Panc1 (cell line): ENCODE data around the gene GLIPR1L1. TPM values are rescaled to one million over a fixed set of nuclear protein-coding genes. Genes with fewer than 3 reads are reported as not detected.

Experiments used
- ATAC-seq: fragments of 200-7000 bp; cut with Tn5 transposase; 2 replicates; pipeline ENCODE4 v1.9.1; 2020; ENCODE audit warnings: mild to moderate bottlenecking, moderate library complexity
- BruUV-seq: library from RNA; stranded (reverse); fragments of 400-500 nt; replicated peaks from 2 replicates; lab custom pipeline; 2021; lab: Mats Ljungman, UMichigan
- CTCF ChIA-PET: fragments of 300-600 bp; sonication (Branson Sonifier 250); formaldehyde crosslinking; loops from one replicate; lab custom pipeline; 2022; ENCODE audit warnings: antibody characterized with exemption; lab: Charles Lee
- POLR2A ChIA-PET: fragments of 300-600 bp; sonication (Branson Sonifier 250); formaldehyde crosslinking; loops from one replicate; lab custom pipeline; 2022; ENCODE audit warnings: antibody characterized with exemption; lab: Charles Lee
- DNase-seq: peaks from one replicate; pipeline ENCODE4 v3.0.0-alpha.2; 2010; ENCODE audit warnings: low read depth, low spot score
- H3K27ac ChIP-seq: 2 replicates; pipeline ENCODE4 v1.5.1; 2011; ENCODE audit warnings: mild to moderate bottlenecking, low read length, inconsistent platforms
- H3K27me3 ChIP-seq: fragments of 200-500 bp; sonication (Bioruptor generic); 2 replicates; pipeline ENCODE4 v1.6.0; 2014; ENCODE audit warnings: low read length, inconsistent platforms; ENCODE audit not compliant: control insufficient read depth, insufficient read depth
- H3K36me3 ChIP-seq: fragments of 200-500 bp; sonication (Bioruptor generic); 2 replicates; pipeline ENCODE4 v1.5.1; 2014; ENCODE audit warnings: inconsistent platforms, mild to moderate bottlenecking, low read length, moderate library complexity; ENCODE audit not compliant: control insufficient read depth, insufficient read depth
- H3K4me1 ChIP-seq: 2 replicates; pipeline ENCODE4 v1.5.1; 2011; ENCODE audit warnings: inconsistent platforms, mild to moderate bottlenecking, low read length, moderate library complexity; ENCODE audit not compliant: control insufficient read depth, insufficient read depth
- H3K4me3 ChIP-seq, 2 experiments: 2 replicates each; pipeline ENCODE4 v1.5.1; 2011 to 2012; ENCODE audit warnings: low read depth in 2 of 2, low read length in 2 of 2, mild to moderate bottlenecking in 2 of 2, inconsistent platforms in 1 of 2, moderate library complexity in 1 of 2
- H3K9me3 ChIP-seq: fragments of 200-500 bp; sonication (Bioruptor generic); 2 replicates; pipeline ENCODE4 v1.5.1; 2014; ENCODE audit warnings: low read depth, mild to moderate bottlenecking, inconsistent platforms, low read length, moderate library complexity; ENCODE audit not compliant: control insufficient read depth, insufficient read depth
- POLR2AphosphoS5 ChIP-seq: IDR thresholded peaks from 2 replicates; pipeline ENCODE4 v1.6.1; 2012; ENCODE audit warnings: mild to moderate bottlenecking, low read depth, low read length, moderate library complexity
- SIN3A ChIP-seq: IDR thresholded peaks from 2 replicates; pipeline ENCODE4 v1.6.1; 2012; ENCODE audit warnings: low read depth, mild to moderate bottlenecking, low read length, moderate library complexity, borderline replicate concordance; ENCODE audit not compliant: insufficient read depth
- TCF7L2 ChIP-seq: IDR thresholded peaks from 2 replicates; pipeline ENCODE4 v1.6.1; 2011; ENCODE audit warnings: mild to moderate bottlenecking, low read depth, low read length, inconsistent platforms
- in situ Hi-C: cut with HindIII; loops from 2 replicates; pipeline ENCODE4 v1.10.0; 2016; ENCODE audit warnings: low sequenced_read_pairs, low pct_unique_long_range_greater_than_20kb
- intact Hi-C: fragments of 100-400 bp; cut with micrococcal nuclease; formaldehyde crosslinking; loops from one replicate; pipeline ENCODE4 v1.10.0; 2022; ENCODE audit not compliant: unreplicated experiment
- total RNA-seq: library from RNA; stranded (reverse); gene quantifications from one replicate; pipeline ENCODE4 v1.2.1, GENCODE V29; 2021; ENCODE audit not compliant: unreplicated experiment
- TF ChIP-seq, protein P1 (sequence below), 2 experiments: IDR thresholded peaks; 2 replicates each; pipeline ENCODE4 v1.6.1; 2011 to 2012; ENCODE audit warnings: low read depth in 2 of 2, control low read depth in 1 of 2, low read length in 1 of 2, mild to moderate bottlenecking in 1 of 2, moderate library complexity in 1 of 2; ENCODE audit not compliant: insufficient read depth in 1 of 2
- TF ChIP-seq, protein P2 (sequence below): fragments of 450-650 bp; IDR thresholded peaks from 2 replicates; pipeline ENCODE4 v1.5.1; 2017; ENCODE audit warnings: mild to moderate bottlenecking

Gene GLIPR1L1
- total RNA-seq, 1 experiment from 2014 or later, result not detected

DNA sequence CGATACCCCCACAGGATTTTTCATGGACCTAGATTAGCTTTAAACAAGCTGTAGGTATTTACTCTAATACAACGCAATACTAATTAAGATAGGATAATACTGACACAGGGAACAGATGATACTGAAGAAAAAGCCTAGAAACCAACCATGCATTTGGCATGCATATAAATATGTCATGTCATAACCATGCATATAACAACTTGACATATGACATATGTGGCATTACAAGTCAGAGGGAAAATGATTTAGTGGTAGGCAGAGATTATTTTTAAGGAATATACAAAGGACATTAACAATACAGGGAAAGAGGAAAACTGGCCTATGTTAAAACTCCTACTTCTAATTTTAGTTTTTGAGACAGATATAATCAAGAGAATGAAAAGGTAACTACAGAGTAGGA, 32.2 kb upstream of the GLIPR1L1 start:
- no TSS peak for BruUV-seq
- intact Hi-C loops (no loop called here), in situ Hi-C loops (no loop called here)
- DNase-seq (no peak), ATAC-seq (no peak)
- ChIA-PET POLR2A (no interaction called here), CTCF (no interaction called here)
- H3K9me3 ChIP-seq, result peaks cover 4% of the 10 kb centered on the region; the same call in 1 of the 2 replicates
- no peaks in the 10 kb centered on the region for H3K27me3 ChIP-seq
- H3K27ac ChIP-seq, result no peak overlapping the region
- no peak overlapping the region for H3K4me3 ChIP-seq
- no peaks in the 10 kb centered on the region for H3K36me3 ChIP-seq
- no peaks in the 10 kb centered on the region for H3K4me1 ChIP-seq
- no peak for TF ChIP-seq TCF7L2
- TF ChIP-seq, protein P1, sequence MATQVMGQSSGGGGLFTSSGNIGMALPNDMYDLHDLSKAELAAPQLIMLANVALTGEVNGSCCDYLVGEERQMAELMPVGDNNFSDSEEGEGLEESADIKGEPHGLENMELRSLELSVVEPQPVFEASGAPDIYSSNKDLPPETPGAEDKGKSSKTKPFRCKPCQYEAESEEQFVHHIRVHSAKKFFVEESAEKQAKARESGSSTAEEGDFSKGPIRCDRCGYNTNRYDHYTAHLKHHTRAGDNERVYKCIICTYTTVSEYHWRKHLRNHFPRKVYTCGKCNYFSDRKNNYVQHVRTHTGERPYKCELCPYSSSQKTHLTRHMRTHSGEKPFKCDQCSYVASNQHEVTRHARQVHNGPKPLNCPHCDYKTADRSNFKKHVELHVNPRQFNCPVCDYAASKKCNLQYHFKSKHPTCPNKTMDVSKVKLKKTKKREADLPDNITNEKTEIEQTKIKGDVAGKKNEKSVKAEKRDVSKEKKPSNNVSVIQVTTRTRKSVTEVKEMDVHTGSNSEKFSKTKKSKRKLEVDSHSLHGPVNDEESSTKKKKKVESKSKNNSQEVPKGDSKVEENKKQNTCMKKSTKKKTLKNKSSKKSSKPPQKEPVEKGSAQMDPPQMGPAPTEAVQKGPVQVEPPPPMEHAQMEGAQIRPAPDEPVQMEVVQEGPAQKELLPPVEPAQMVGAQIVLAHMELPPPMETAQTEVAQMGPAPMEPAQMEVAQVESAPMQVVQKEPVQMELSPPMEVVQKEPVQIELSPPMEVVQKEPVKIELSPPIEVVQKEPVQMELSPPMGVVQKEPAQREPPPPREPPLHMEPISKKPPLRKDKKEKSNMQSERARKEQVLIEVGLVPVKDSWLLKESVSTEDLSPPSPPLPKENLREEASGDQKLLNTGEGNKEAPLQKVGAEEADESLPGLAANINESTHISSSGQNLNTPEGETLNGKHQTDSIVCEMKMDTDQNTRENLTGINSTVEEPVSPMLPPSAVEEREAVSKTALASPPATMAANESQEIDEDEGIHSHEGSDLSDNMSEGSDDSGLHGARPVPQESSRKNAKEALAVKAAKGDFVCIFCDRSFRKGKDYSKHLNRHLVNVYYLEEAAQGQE (IDR thresholded peaks at IDR 0.05; ENCODE audit: insufficient read depth in 1 of 2, low read depth in 2 of 2, low read length in 1 of 2), result no peak
- TF ChIP-seq POLR2AphosphoS5, result no peak

DNA sequence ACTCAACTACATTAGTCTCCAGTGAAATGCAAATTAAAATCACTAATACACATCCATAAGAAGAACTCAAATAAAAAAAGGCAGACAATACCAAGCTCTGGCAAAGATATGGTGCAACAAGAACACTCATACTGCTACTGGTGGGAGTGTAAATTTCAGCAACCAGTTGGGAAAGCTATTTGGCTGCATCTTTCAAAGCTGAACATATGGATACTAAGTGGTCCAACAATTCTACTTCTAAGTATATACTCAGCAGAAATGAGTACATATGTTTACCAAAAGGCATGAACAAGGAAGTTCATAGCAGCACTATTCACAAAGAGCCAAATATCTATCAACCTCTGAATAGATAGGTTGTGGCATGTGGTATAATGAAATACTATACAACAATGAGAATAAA, 31.7 kb upstream of the GLIPR1L1 start:
- in situ Hi-C loops, result no loop called here
- H3K4me3 ChIP-seq, result no peak overlapping the region
- ATAC-seq, result no peak
- TF ChIP-seq, protein P2, sequence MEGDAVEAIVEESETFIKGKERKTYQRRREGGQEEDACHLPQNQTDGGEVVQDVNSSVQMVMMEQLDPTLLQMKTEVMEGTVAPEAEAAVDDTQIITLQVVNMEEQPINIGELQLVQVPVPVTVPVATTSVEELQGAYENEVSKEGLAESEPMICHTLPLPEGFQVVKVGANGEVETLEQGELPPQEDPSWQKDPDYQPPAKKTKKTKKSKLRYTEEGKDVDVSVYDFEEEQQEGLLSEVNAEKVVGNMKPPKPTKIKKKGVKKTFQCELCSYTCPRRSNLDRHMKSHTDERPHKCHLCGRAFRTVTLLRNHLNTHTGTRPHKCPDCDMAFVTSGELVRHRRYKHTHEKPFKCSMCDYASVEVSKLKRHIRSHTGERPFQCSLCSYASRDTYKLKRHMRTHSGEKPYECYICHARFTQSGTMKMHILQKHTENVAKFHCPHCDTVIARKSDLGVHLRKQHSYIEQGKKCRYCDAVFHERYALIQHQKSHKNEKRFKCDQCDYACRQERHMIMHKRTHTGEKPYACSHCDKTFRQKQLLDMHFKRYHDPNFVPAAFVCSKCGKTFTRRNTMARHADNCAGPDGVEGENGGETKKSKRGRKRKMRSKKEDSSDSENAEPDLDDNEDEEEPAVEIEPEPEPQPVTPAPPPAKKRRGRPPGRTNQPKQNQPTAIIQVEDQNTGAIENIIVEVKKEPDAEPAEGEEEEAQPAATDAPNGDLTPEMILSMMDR, result no peak
- no peak for TF ChIP-seq POLR2AphosphoS5
- TF ChIP-seq SIN3A, result no peak
- TF ChIP-seq TCF7L2, result no peak
- TF ChIP-seq, protein P1 (IDR thresholded peaks at IDR 0.05; ENCODE audit: insufficient read depth in 1 of 2, low read depth in 2 of 2, low read length in 1 of 2), result no peak
- POLR2A ChIA-PET, result no interaction called here
- H3K4me1 ChIP-seq, result no peaks in the 10 kb centered on the region
- CTCF ChIA-PET, result no interaction called here
- H3K27me3 ChIP-seq, result no peaks in the 10 kb centered on the region
- BruUV-seq, result no TSS peak
- H3K9me3 ChIP-seq, result peaks cover 4% of the 10 kb centered on the region; the same call in 1 of the 2 replicates
- H3K36me3 ChIP-seq, result no peaks in the 10 kb centered on the region
- DNase-seq, result no peak
- intact Hi-C loops, result no loop called here
- H3K27ac ChIP-seq, result no peak overlapping the region
